A549 (cell line): ENCODE results near the gene OTOG.

ENCODE experiments used
- EP300 ChIP-seq, 2 experiments: fragments of >200 bp; sonication (Bioruptor Twin); formaldehyde crosslinking; IDR thresholded peaks; 2 replicates in 1 of 2; 3 replicates in 1 of 2; pipeline ENCODE4 v1.6.1; 2016 to 2017
- JUN ChIP-seq, 2 experiments: fragments of >200 bp; sonication (Bioruptor Twin); formaldehyde crosslinking; IDR thresholded peaks; 2 replicates in 1 of 2; 3 replicates in 1 of 2; pipeline ENCODE4 v1.6.1; 2016 to 2017
- KDM5A ChIP-seq: fragments of 200-600 bp; sonication (generic); IDR thresholded peaks from 2 replicates; pipeline ENCODE4 v1.6.1; 2016; ENCODE audit warnings: antibody characterized with exemption, mild to moderate bottlenecking
- POLR2A ChIP-seq: IDR thresholded peaks from 2 replicates; pipeline ENCODE4 v1.6.1; 2012; ENCODE audit warnings: mild to moderate bottlenecking, low read length
- RCOR1 ChIP-seq: fragments of 150-350 bp; IDR thresholded peaks from 2 replicates; pipeline ENCODE4 v1.6.1; 2014; ENCODE audit warnings: antibody characterized with exemption, low read length, low read depth
- RFX5 ChIP-seq: fragments of 450-650 bp; IDR thresholded peaks from 2 replicates; pipeline ENCODE4 v1.7.1; 2014; ENCODE audit warnings: antibody characterized with exemption, mild to moderate bottlenecking, moderate library complexity
- TF ChIP-seq, protein P1 (sequence below): fragments of >200 bp; sonication (Bioruptor Twin); formaldehyde crosslinking; IDR thresholded peaks from 3 replicates; pipeline ENCODE4 v1.5.1; 2016
- TF ChIP-seq, protein P2 (sequence below): fragments of 200-600 bp; sonication (generic); IDR thresholded peaks from 2 replicates; pipeline ENCODE4 v1.6.1; 2016; ENCODE audit warnings: antibody characterized with exemption, mild to moderate bottlenecking, moderate library complexity
- TF ChIP-seq, protein P3 (sequence below): IDR thresholded peaks from 2 replicates; pipeline ENCODE4 v1.6.1; 2012
- TF ChIP-seq, protein P4 (sequence below): fragments of 150-350 bp; IDR thresholded peaks from 2 replicates; pipeline ENCODE4 v1.6.1; 2014; ENCODE audit warnings: low read depth, mild to moderate bottlenecking, low read length

DNA sequence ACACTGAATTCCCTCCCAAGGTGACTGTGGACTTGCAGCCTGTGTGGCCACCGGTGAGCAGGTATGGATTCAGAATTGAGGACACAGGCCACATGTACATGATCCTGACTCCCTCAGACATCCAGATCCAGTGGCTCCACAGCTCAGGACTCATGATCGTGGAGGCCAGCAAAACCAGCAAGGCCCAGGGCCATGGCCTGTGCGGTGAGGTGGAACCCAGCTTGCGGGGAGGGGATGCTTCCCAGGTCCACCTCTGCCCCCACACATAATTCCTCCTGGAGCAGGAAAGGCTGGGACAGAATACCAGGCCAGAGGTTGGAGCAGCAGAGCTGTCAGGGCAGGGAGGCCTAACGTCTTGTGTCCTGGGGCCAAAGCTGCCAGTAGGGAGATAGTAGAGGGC lies 82.1 kb downstream of the OTOG start:
- no peak for TF ChIP-seq RFX5
- TF ChIP-seq, protein P1, sequence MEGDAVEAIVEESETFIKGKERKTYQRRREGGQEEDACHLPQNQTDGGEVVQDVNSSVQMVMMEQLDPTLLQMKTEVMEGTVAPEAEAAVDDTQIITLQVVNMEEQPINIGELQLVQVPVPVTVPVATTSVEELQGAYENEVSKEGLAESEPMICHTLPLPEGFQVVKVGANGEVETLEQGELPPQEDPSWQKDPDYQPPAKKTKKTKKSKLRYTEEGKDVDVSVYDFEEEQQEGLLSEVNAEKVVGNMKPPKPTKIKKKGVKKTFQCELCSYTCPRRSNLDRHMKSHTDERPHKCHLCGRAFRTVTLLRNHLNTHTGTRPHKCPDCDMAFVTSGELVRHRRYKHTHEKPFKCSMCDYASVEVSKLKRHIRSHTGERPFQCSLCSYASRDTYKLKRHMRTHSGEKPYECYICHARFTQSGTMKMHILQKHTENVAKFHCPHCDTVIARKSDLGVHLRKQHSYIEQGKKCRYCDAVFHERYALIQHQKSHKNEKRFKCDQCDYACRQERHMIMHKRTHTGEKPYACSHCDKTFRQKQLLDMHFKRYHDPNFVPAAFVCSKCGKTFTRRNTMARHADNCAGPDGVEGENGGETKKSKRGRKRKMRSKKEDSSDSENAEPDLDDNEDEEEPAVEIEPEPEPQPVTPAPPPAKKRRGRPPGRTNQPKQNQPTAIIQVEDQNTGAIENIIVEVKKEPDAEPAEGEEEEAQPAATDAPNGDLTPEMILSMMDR, result no peak
- TF ChIP-seq, protein P2, sequence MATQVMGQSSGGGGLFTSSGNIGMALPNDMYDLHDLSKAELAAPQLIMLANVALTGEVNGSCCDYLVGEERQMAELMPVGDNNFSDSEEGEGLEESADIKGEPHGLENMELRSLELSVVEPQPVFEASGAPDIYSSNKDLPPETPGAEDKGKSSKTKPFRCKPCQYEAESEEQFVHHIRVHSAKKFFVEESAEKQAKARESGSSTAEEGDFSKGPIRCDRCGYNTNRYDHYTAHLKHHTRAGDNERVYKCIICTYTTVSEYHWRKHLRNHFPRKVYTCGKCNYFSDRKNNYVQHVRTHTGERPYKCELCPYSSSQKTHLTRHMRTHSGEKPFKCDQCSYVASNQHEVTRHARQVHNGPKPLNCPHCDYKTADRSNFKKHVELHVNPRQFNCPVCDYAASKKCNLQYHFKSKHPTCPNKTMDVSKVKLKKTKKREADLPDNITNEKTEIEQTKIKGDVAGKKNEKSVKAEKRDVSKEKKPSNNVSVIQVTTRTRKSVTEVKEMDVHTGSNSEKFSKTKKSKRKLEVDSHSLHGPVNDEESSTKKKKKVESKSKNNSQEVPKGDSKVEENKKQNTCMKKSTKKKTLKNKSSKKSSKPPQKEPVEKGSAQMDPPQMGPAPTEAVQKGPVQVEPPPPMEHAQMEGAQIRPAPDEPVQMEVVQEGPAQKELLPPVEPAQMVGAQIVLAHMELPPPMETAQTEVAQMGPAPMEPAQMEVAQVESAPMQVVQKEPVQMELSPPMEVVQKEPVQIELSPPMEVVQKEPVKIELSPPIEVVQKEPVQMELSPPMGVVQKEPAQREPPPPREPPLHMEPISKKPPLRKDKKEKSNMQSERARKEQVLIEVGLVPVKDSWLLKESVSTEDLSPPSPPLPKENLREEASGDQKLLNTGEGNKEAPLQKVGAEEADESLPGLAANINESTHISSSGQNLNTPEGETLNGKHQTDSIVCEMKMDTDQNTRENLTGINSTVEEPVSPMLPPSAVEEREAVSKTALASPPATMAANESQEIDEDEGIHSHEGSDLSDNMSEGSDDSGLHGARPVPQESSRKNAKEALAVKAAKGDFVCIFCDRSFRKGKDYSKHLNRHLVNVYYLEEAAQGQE, result no peak
- TF ChIP-seq RCOR1, result no peak
- TF ChIP-seq, protein P3, sequence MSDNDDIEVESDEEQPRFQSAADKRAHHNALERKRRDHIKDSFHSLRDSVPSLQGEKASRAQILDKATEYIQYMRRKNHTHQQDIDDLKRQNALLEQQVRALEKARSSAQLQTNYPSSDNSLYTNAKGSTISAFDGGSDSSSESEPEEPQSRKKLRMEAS, result no peak
- TF ChIP-seq, protein P4, sequence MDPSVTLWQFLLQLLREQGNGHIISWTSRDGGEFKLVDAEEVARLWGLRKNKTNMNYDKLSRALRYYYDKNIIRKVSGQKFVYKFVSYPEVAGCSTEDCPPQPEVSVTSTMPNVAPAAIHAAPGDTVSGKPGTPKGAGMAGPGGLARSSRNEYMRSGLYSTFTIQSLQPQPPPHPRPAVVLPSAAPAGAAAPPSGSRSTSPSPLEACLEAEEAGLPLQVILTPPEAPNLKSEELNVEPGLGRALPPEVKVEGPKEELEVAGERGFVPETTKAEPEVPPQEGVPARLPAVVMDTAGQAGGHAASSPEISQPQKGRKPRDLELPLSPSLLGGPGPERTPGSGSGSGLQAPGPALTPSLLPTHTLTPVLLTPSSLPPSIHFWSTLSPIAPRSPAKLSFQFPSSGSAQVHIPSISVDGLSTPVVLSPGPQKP, result no peak
- TF ChIP-seq KDM5A, result no peak
- TF ChIP-seq EP300 (IDR thresholded peaks at IDR 0.05), result no peak
- no peak for TF ChIP-seq POLR2A
- TF ChIP-seq JUN (IDR thresholded peaks at IDR 0.05), result no peak
